Ectodermal cell (in vitro differentiated cells): ENCODE results near the gene MAN1A1.

Experiments
- H3K27ac ChIP-seq: 2 replicates; pipeline ENCODE4 v1.7.0; 2013; ENCODE audit warnings: mild to moderate bottlenecking, low read depth, low read length; ENCODE audit not compliant: insufficient read depth, poor library complexity, severe bottlenecking
- H3K27me3 ChIP-seq: 2 replicates; pipeline ENCODE4 v1.7.0; 2013; ENCODE audit warnings: mild to moderate bottlenecking, low read length; ENCODE audit not compliant: insufficient read depth, control insufficient read depth, poor library complexity, severe bottlenecking
- H3K36me3 ChIP-seq: one replicate; pipeline ENCODE4 v1.7.0; 2013; ENCODE audit warnings: low read length; ENCODE audit not compliant: control insufficient read depth, insufficient read depth
- H3K4me1 ChIP-seq: one replicate; pipeline ENCODE4 v1.7.0; 2013; ENCODE audit warnings: low read length; ENCODE audit not compliant: control insufficient read depth, insufficient read depth
- H3K4me3 ChIP-seq: 2 replicates; pipeline ENCODE4 v1.7.0; 2013; ENCODE audit warnings: low read depth, low read length, control low read depth; ENCODE audit not compliant: insufficient read depth
- H3K9me3 ChIP-seq: 2 replicates; pipeline ENCODE4 v1.7.0; 2013; ENCODE audit warnings: mild to moderate bottlenecking, low read length, moderate library complexity; ENCODE audit not compliant: control insufficient read depth
- WGBS, 2 experiments: methylation state at CpG; one replicate each; pipeline ENCODE4 v1.1.7; 2013; ENCODE audit warnings: missing lambda C conversion rate in 2 of 2; 5-methylcytosine and 5-hydroxymethylcytosine counted together

MAN1A1 gene

DNA sequence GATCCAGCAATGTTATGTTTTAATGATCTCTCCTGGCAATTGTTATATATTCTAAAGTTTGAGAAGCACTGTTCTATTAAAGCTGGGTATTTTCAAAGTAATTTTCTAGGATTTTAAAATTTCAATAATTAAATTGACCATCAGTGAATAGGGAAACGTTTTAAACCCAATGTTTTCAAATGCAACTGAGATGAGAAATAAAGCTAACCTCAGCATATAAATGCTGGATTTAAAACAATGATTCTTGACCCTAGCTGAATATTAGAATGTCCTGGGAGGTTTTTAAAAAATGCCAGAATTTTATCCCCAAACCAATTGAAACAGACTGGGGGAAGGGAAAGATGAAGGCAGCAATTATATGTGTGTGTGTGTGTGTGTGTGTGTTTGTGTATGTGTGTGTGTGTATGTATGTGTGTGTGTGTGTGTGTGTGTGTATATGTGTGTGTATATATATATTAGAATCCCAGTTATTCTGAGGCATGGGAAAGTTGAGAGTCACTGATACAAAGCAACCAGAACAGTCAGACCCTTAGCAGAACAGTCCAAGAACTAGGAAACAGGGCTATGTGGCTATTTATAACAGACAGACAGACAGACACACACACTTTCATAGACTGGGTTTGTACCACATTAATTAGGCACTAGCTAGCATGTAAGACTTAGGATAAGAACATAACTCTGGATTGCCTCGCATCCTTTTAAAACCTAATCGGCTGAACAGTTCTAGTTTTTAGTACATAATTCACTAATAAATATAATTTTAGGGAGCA, 107.8 kb downstream of the MAN1A1 start:
- Histone ChIP-seq H3K36me3 (no peaks in the 10 kb centered on the region), H3K4me1 (no peaks in the 10 kb centered on the region), H3K27ac (no peak overlapping the region), H3K4me3 (no peak overlapping the region), H3K27me3 (no peaks in the 10 kb centered on the region), H3K9me3 (no peaks in the 10 kb centered on the region)
- 79% methylated on average over 1 of the region's 3 CpGs; no CpG with 5 or more reads in 1 of the 2 experiments for WGBS, 2 experiments

DNA sequence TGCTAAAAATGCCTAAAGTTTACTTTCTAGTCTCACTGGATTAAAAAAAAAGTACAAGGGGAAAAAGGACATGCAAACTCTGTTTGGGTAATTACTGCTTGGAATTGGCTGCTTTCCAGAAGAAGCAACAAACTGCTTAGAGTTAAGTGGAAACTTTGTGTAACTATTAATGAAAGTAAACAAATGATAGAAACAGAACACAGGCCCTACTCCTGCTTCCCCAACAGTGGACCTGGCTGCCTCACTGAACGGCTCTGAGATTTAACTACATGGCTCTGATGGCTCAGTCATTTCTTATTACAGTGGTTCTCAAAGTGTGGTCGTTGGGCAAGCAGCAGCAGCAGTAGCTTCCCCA, 108.5 kb downstream of the MAN1A1 start:
- H3K4me1 ChIP-seq: no peaks in the 10 kb centered on the region
- no peaks in the 10 kb centered on the region for H3K9me3 ChIP-seq
- WGBS, 2 experiments: 71 to 81% methylated on average over 2 of the region's 2 CpGs
- H3K27me3 ChIP-seq: no peaks in the 10 kb centered on the region
- peak overlapping the region; percentile 4 for H3K27ac ChIP-seq
- H3K36me3 ChIP-seq: no peaks in the 10 kb centered on the region
- H3K4me3 ChIP-seq: no peak overlapping the region

DNA sequence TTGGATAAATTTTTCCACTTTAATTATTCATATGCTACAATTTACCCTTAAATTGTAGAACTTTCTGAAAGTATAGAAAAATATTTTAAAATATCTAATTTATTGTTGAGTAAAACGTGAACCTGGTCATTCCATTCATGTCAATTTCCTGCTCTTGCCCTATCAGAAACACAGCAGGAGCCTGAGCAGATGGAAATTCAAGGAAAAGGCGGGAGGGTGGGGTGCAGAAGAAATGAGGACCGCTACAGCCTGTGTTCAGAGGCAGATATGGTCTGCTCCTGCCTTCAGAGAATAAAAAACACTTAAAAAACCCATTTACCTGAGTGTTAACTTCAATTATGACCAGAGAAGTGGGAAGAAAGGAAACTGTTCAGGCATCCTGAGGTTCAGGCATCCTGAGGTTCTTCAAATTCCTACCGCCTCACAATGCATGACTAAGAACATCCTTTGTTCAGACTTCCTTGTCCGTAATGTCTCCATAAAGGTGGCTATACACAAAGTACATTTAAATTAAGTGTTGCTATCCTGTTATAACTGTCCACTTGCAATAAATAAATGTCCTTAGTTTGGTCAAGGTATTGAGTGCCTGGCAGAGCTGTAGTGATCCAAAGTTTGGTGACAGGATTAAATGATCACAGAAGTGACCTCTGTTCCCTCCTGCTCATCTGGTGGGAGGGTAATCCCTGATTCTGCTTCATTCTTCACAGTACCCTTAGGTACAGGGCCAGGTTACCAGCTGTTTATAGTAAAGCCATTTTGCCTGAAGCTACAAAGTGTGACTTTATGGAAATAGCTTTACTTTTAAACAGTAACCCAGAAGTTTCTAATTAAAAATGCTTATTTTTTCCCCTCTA, 109.1 kb downstream of the MAN1A1 start:
- no peaks in the 10 kb centered on the region for H3K27me3 ChIP-seq
- peak overlapping the region; percentile 4 for H3K27ac ChIP-seq
- WGBS, 2 experiments: 57 to 73% methylated on average over 4 to 5 of the region's 5 CpGs
- no peaks in the 10 kb centered on the region for H3K36me3 ChIP-seq
- H3K4me3 ChIP-seq: no peak overlapping the region
- no peaks in the 10 kb centered on the region for H3K4me1 ChIP-seq
- H3K9me3 ChIP-seq: no peaks in the 10 kb centered on the region

DNA sequence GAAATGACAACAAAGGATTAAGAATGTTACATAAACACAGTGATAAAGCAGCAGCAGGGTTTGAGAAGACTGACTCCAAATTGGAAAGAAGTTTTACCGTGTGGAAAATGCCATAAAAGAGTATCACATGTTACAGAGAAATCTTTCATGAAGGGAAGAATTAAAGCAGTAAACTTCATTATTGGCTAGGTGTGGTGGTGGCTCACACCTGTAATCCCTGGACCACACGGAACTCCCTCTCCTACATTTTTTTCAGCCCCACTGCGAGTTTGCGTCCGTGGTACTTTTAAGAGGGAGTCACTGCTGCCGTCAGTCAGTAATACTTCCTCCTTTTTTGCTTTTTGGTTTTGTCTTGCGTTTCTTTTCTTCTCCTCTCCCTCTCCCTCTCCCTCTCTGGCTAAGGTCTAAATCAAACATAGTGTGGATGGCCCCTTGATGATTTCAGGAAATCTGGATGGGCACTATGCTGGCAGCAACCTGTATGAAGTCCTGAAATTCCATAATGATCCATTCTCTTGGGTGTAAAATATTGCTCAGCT, 112.3 kb downstream of the MAN1A1 start:
- Histone ChIP-seq H3K27me3 (no peaks in the 10 kb centered on the region), H3K9me3 (no peaks in the 10 kb centered on the region), H3K4me3 (no peak overlapping the region), H3K36me3 (no peaks in the 10 kb centered on the region), H3K4me1 (no peaks in the 10 kb centered on the region), H3K27ac (no peak overlapping the region)
- 83 to 85% methylated on average over 7 of the region's 7 CpGs for WGBS, 2 experiments

DNA sequence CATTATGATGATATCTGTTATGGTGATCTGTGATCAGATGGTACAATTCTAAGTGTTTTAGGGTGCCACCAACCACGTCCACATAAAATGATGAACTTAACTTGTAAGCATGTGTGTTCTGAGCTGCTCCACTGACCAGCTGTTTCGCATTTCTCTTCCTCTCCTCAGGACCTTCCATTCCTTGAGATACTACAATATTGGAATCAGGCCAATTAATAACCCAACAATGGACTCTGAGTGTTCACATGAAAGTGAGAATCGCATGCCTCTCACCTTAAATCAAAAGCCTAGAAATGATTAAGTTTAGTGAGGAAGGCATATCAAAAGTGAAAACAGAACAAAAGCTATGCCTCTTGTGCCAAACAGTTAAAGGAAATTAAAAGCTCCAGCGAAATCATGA, 114.6 kb downstream of the MAN1A1 start:
- no peaks in the 10 kb centered on the region for H3K9me3 ChIP-seq
- no peaks in the 10 kb centered on the region for H3K4me1 ChIP-seq
- no peak overlapping the region for H3K4me3 ChIP-seq
- no peaks in the 10 kb centered on the region for H3K36me3 ChIP-seq
- no peak overlapping the region for H3K27ac ChIP-seq
- H3K27me3 ChIP-seq: no peaks in the 10 kb centered on the region
- 90 to 95% methylated on average over 3 to 4 of the region's 4 CpGs for WGBS, 2 experiments

DNA sequence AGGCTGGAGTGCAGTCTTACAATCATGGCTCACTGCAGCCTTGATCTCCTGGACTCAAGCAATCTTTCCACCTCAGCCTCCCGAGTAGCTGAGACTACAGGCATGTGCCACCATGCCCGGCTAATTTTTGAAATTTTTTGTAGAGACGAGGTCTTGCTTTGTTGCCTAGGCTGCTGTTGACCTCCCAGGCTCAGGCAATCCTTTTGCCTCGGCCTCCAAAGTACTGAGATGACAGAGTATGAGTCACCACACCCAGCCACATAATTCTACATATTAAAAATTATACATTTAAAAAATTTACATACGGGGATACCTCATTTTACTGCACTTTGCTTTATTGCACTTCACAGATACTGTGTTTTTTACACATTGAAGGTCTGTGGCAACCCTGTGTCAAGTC, 115.1 kb downstream of the MAN1A1 start:
- Histone ChIP-seq H3K4me1 (no peaks in the 10 kb centered on the region), H3K27me3 (no peaks in the 10 kb centered on the region), H3K4me3 (no peak overlapping the region), H3K27ac (no peak overlapping the region), H3K9me3 (no peaks in the 10 kb centered on the region), H3K36me3 (no peaks in the 10 kb centered on the region)
- 87 to 95% methylated on average over 5 of the region's 5 CpGs for WGBS, 2 experiments

DNA sequence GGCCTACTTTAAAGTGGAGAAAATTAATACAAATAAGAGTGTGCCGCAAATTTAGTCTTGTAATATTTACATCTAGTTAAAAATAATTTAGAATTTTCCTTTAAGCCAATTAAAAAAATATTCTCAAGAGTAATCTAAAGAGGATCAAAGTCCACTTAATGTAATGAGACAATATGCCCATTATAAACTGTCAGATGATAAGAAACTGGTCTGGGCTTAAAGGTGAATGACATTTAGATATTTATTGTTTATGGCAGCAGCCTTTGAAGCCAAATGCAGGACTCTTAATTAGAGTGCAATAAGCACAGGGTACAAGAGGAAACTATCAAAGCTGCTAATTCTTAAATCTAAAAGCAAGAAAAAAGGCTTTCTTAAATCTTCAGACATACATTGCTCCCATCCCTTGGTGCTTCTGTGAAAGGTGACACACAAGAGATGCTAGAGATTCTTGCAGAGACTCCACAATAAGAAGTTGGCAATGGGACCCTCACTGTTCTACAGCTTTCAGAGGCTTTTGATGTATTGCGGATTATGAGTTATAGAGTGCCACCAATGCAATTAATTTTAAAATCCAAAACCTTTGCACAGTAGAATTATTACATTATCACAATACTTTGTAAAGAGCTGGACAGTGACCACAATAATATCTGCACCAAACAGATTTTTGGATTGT, 116.1 kb downstream of the MAN1A1 start:
- 80% methylated on average over 1 of the region's 2 CpGs; no CpG with 5 or more reads in 1 of the 2 experiments for WGBS, 2 experiments
- no peaks in the 10 kb centered on the region for H3K36me3 ChIP-seq

DNA sequence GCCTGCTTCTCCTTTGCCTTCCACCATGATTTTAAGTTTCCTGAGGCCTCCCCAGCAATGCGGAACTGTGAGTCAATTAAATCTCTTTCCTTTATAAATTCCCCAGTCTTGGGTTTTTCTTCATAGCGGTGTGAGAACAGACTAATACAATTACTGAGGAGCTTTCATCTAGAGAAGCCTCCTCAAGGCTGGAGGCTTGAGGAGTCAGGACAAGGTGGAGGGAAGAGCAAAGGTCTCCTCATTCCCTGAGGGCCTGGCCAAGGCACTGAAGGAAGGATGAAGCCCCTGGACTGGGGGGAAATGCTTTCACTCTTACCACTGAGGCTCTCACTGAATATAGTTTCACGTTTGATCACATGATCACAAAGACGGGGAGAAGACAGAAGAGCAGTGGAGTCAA, 118.2 kb downstream of the MAN1A1 start:
- Histone ChIP-seq H3K27ac (no peak overlapping the region), H3K36me3 (no peaks in the 10 kb centered on the region), H3K4me3 (no peak overlapping the region), H3K27me3 (no peaks in the 10 kb centered on the region), H3K4me1 (no peaks in the 10 kb centered on the region), H3K9me3 (no peaks in the 10 kb centered on the region)
- 94 to 97% methylated on average over 3 to 4 of the region's 4 CpGs for WGBS, 2 experiments

More for the DNA sequence above, 116.1 kb downstream of the MAN1A1 start:
- Histone ChIP-seq H3K9me3 (no peaks in the 10 kb centered on the region), H3K27ac (no peak overlapping the region), H3K27me3 (no peaks in the 10 kb centered on the region), H3K4me3 (no peak overlapping the region), H3K4me1 (no peaks in the 10 kb centered on the region)

DNA sequence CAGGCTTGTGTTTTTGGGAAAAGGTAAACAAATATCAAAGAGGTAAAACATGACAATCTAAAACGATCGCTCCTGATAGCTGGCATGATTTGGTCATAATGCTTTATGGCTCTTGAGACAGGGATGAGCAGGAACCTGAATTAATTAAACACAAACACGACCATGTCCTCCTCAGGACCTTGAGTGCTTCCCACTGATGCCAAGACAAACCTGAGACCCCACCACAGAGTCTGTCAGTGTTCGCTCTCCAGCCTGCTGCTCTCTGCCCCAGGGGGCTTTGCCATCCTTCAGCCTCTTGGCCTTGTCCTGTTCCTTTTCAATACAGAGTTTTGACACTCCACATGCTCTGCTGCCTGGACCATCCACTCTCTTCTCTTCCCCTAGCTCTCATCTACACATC, 119.4 kb downstream of the MAN1A1 start:
- Histone ChIP-seq H3K36me3 (no peaks in the 10 kb centered on the region), H3K27ac (no peak overlapping the region), H3K27me3 (no peaks in the 10 kb centered on the region), H3K4me1 (no peaks in the 10 kb centered on the region), H3K9me3 (no peaks in the 10 kb centered on the region), H3K4me3 (no peak overlapping the region)
- 89 to 92% methylated on average over 4 of the region's 4 CpGs for WGBS, 2 experiments

DNA sequence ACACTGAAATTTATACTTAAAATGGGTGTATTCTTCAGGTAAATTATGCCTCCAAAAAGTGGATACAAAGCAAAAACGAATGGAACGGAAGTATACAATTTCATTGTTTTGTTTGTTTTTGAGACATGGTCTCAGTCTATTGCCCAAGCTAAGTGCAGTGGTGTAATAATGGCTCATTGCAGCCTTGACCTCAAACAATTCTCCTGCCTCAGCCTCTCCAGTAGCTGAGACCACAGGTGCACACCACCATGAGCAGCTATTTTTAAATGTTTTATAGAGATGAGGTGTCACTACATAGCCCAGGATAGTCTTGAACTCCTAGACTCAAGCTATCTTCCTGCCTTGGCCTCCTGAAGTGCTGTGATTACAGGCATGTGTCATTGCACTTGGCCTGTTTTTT, 122.2 kb downstream of the MAN1A1 start:
- Histone ChIP-seq H3K36me3 (no peaks in the 10 kb centered on the region), H3K4me1 (no peaks in the 10 kb centered on the region), H3K27ac (no peak overlapping the region), H3K9me3 (no peaks in the 10 kb centered on the region), H3K4me3 (no peak overlapping the region), H3K27me3 (no peaks in the 10 kb centered on the region)
- 90 to 96% methylated on average over 2 of the region's 2 CpGs for WGBS, 2 experiments
